Femur (tissue), 1 donor: ENCODE measurements around the gene MINDY2.

Experiments
- DNase-seq: peaks from one replicate; pipeline ENCODE4 v3.0.0-alpha.2; 2017

The MINDY2 gene

GRCh38 chr15:58889363-58889762, 118.3 kb downstream of the MINDY2 start:
- DNase-seq: no peak

GRCh38 chr15:58898150-58898680, 127.1 kb downstream of the MINDY2 start:
- no peak for DNase-seq

- DNase-seq: no peak
Observed at GRCh38 chr15:58900631-58901030, 129.5 kb downstream of the MINDY2 start.

GRCh38 chr15:58908550-58909309, 137.6 kb downstream of the MINDY2 start:
- no peak for DNase-seq

- no peak for DNase-seq
Observed at GRCh38 chr15:58909616-58910015, 138.5 kb downstream of the MINDY2 start.

- no peak for DNase-seq
Observed at GRCh38 chr15:58910456-58910855, 139.4 kb downstream of the MINDY2 start.
